IPS-NIHi7 (cell line): ENCODE results near the gene TM4SF20.

Experiments
- DNase-seq: peaks from one replicate; pipeline ENCODE4 v3.0.0; 2012; ENCODE audit warnings: mixed read lengths; ENCODE audit errors: extremely low spot score

The TM4SF20 gene

GRCh38 chr2:227379095-227379494 lies at the start of gene TM4SF20:
TM4SF20 (minus strand) TSS chr2:227379306; CDS start chr2:227379268, 38 bp downstream.
- no peak for DNase-seq

GRCh38 chr2:227428731-227429285 lies 49.7 kb upstream of the TM4SF20 start:
- no peak for DNase-seq

- no peak for DNase-seq
Measured at GRCh38 chr2:227423656-227424499, 44.8 kb upstream of the TM4SF20 start.

GRCh38 chr2:227420087-227421052 lies 41.3 kb upstream of the TM4SF20 start:
- no peak for DNase-seq

GRCh38 chr2:227416701-227417100 lies 37.6 kb upstream of the TM4SF20 start:
- no peak for DNase-seq

GRCh38 chr2:227415538-227416424 lies 36.7 kb upstream of the TM4SF20 start:
- DNase-seq, result no peak

GRCh38 chr2:227414846-227415245 lies 35.7 kb upstream of the TM4SF20 start:
- no peak for DNase-seq

GRCh38 chr2:227413371-227413770 lies 34.3 kb upstream of the TM4SF20 start:
- DNase-seq, result no peak

GRCh38 chr2:227412877-227413276 lies 33.8 kb upstream of the TM4SF20 start:
- no peak for DNase-seq

- no peak for DNase-seq
Measured at GRCh38 chr2:227411990-227412350, 32.9 kb upstream of the TM4SF20 start.

GRCh38 chr2:227411320-227411989 lies 32.3 kb upstream of the TM4SF20 start:
- DNase-seq, result no peak

GRCh38 chr2:227410191-227410590 lies 31.1 kb upstream of the TM4SF20 start:
- no peak for DNase-seq

GRCh38 chr2:227407591-227408151 lies 28.6 kb upstream of the TM4SF20 start:
- DNase-seq, result no peak

GRCh38 chr2:227406177-227407031 lies 27.3 kb upstream of the TM4SF20 start:
- peak; percentile 85 for DNase-seq

GRCh38 chr2:227404585-227405271 lies 25.6 kb upstream of the TM4SF20 start:
- no peak for DNase-seq

- no peak for DNase-seq
Measured at GRCh38 chr2:227402959-227403358, 23.9 kb upstream of the TM4SF20 start.

- no peak for DNase-seq
Measured at GRCh38 chr2:227402321-227402720, 23.2 kb upstream of the TM4SF20 start.

GRCh38 chr2:227401550-227401949 lies 22.4 kb upstream of the TM4SF20 start:
- DNase-seq, result no peak
